Thymus (tissue), 11 donors: Measurements from ENCODE around the gene ARHGEF7. TPM values are rescaled to one million over a fixed set of nuclear protein-coding genes. Genes with fewer than 3 reads are reported as not detected.
"Not testable (repeated sequence)": the region's sequence is repeated elsewhere in the genome, so short reads cannot be mapped to it uniquely, and the experiment has no call there.

Experiments used
- DNase-seq, 9 donors: peaks; one replicate each; pipeline ENCODE4 v3.0.0-alpha.2; 2013; ENCODE audit warnings: low spot score in 9 of 9, low read depth in 6 of 9, missing footprints in 1 of 9
- H3K27ac ChIP-seq, 2 donors: one replicate each; pipeline ENCODE4 v1.5.1; 2013; ENCODE audit warnings: control low read depth in 1 of 2, low read depth in 1 of 2, low read length in 1 of 2, mild to moderate bottlenecking in 1 of 2, moderate library complexity in 1 of 2
- H3K27me3 ChIP-seq, 2 donors: one replicate each; pipeline ENCODE4 v1.5.1; 2013; ENCODE audit warnings: low read length in 1 of 2; ENCODE audit not compliant: control insufficient read depth in 2 of 2, insufficient read depth in 1 of 2
- H3K36me3 ChIP-seq, 2 donors: one replicate each; pipeline ENCODE4 v1.5.1; 2013; ENCODE audit warnings: low read length in 1 of 2, mild to moderate bottlenecking in 1 of 2, moderate library complexity in 1 of 2; ENCODE audit not compliant: control insufficient read depth in 2 of 2, insufficient read depth in 2 of 2
- H3K4me1 ChIP-seq, 2 donors: one replicate each; pipeline ENCODE4 v1.5.1; 2013; ENCODE audit warnings: low read length in 2 of 2; ENCODE audit not compliant: control insufficient read depth in 2 of 2, insufficient read depth in 2 of 2
- H3K4me3 ChIP-seq, 2 donors: one replicate each; pipeline ENCODE4 v1.5.1; 2013; ENCODE audit warnings: low read length in 2 of 2, control low read depth in 1 of 2, mild to moderate bottlenecking in 1 of 2
- H3K9me3 ChIP-seq, 2 donors: one replicate each; pipeline ENCODE4 v1.5.1; 2013; ENCODE audit warnings: low read length in 1 of 2, mild to moderate bottlenecking in 1 of 2; ENCODE audit not compliant: control insufficient read depth in 2 of 2, insufficient read depth in 1 of 2
- WGBS: extraction: QIAGEN DNeasy Blood & Tissue Kit; methylation state at CpG from one replicate; pipeline ENCODE4 v1.1.7; 2013; 5-methylcytosine and 5-hydroxymethylcytosine counted together
- polyA plus RNA-seq: library from polyadenylated mRNA; stranded (reverse); fragments of 200-250 nt; gene quantifications from one replicate; pipeline ENCODE4 v1.2.3, GENCODE V29; 2013
- total RNA-seq: library from RNA; stranded (reverse); fragments of 120-200 nt; gene quantifications from one replicate; pipeline ENCODE4 v1.2.4, GENCODE V29; 2013
- donor health status: healthy.

The ARHGEF7 gene
- total and polyA plus RNA-seq, 2 donors: 60.4 to 71.9 TPM

DNA sequence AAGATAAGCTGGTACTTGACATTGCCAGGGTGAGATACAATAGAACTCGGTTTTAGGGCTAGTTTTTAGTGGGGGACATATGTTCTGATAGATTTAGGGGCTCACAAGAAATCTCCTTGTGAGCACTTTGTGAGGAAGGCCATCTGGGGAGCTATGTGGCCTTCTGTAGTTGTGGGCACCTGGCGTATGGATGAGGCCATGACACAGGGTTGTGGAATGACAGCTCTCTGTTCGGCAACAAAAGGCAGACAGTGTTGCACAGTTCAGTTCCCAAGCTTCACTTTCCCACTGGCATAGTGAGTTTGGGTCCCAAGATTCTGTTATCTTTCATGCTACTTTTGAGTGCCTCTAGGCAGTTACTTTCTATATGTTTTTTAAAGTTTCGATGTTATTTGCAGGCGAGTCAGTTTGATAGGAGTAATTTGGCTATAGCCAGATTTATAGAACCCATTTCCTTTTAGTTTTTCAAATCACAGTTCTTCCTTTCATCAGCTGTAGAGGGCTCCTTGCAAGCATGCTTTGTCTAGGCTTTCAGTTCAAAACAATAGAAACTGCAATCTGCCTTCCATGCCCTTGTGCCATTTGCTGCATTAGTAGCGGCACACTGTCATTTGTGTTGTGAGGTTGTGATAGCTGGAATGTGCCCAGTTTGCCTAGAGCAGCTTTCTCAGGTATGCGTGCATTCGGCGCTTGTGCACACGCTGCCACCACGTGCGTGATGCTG lies 134.7 kb downstream of the ARHGEF7 start:
- H3K9me3 ChIP-seq: peaks cover 2 to 9% of the 10 kb centered on the region in 2 donors
- H3K36me3 ChIP-seq: peaks cover 62 to 91% of the 10 kb centered on the region in 2 donors
- no peak overlapping the region for H3K4me3 ChIP-seq
- 98% methylated on average over 12 of the region's 12 CpGs for WGBS
- no peaks in the 10 kb centered on the region for H3K27me3 ChIP-seq
- H3K4me1 ChIP-seq: no peaks in the 10 kb centered on the region
- H3K27ac ChIP-seq: no peak overlapping the region
- no peak for DNase-seq

DNA sequence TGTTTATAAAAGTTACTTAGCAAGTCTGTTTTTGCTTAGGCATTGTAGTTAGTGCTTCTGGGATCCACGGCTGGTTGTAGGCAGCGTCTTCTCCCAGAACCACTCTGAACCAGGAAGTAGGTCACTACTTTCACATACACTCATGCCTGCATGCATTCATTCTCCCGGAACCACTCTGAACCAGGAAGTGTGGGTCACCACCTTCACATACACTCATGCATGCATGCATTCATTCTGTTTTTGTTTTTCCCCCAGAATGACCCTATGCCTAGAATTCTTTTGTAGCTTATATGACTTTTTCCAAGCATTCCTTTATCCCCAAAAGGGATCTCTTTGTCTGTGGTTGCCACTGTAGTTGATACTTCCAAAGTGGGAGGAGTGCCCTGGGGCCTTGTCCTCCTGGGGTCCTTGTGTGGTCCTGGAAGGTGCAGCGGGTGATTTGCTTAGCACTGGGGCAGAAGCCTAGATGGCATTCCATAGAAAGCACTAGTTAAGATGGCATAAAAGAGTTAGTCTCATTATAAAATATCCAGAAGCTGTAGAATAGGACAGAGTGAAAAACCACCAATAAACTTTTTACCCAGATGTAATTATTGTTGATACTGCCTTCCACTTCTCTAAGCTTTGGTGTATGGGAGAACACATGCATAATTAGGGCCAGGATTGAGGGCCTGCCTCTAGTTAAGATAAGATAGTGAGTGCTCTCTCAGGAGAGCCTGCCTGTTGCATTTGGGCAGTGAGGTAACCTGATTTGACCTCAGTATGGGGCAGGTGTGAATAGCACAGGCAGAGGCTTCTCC lies 136.7 kb downstream of the ARHGEF7 start:
- H3K36me3 ChIP-seq: peaks cover 73 to 90% of the 10 kb centered on the region in 2 donors

DNA sequence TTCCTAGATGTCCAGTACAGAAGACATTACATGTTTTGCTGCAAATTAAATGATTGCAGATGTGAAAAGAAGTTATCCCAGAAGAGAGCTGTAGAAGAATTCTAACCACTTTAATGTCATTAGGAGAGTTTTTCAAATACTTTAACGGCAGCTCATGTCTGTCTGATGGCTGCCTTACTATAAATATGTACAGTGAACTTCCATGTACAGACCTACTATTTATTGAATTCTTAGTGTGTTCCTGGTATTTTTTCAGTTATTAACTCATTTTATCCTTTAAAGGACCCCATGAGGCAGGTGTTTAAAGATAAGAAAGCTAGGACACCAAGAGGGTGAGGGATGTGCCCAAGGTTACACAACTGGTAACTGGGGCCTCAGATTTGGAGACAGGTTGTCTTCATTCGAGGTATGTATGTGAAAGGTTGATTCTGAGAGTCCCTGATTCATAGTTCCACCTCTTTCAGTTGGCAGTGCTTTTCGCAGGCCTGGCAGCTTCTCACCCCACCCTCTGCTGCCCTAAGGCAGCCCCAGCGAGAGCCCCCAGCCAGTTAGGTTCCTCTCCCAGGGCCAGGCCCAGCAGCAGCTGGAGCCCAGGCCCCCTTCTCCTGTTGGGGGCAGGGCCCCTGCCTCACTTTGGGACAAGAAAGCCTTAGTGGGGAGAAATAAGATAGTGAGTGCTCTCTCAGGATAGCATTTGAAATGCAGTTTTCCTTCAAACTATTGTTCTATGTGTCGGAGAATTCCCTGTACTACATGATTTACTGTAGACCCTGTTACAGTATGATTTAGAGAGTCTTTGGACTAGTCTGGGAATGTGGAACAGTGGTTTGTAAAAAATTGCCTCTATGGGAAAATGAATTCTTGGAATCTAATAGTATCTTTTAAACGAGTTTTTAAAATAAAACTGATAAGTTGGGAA lies 137.6 kb downstream of the ARHGEF7 start:
- H3K27me3 ChIP-seq: no peaks in the 10 kb centered on the region
- H3K4me1 ChIP-seq: no peaks in the 10 kb centered on the region
- H3K9me3 ChIP-seq: peaks cover 2 to 11% of the 10 kb centered on the region in 2 donors
- no peak for DNase-seq
- WGBS: 97% methylated on average over 6 of the region's 6 CpGs
- H3K27ac ChIP-seq: no peak overlapping the region
- H3K36me3 ChIP-seq: peaks cover 75 to 94% of the 10 kb centered on the region in 2 donors
- no peak overlapping the region for H3K4me3 ChIP-seq

More for the DNA sequence above, 136.7 kb downstream of the ARHGEF7 start:
- H3K9me3 ChIP-seq: peaks cover 2 to 9% of the 10 kb centered on the region in 2 donors
- DNase-seq: no peak
- no peaks in the 10 kb centered on the region for H3K4me1 ChIP-seq
- no peak overlapping the region for H3K4me3 ChIP-seq
- 96% methylated on average over 4 of the region's 4 CpGs for WGBS
- no peaks in the 10 kb centered on the region for H3K27me3 ChIP-seq
- H3K27ac ChIP-seq: no peak overlapping the region

DNA sequence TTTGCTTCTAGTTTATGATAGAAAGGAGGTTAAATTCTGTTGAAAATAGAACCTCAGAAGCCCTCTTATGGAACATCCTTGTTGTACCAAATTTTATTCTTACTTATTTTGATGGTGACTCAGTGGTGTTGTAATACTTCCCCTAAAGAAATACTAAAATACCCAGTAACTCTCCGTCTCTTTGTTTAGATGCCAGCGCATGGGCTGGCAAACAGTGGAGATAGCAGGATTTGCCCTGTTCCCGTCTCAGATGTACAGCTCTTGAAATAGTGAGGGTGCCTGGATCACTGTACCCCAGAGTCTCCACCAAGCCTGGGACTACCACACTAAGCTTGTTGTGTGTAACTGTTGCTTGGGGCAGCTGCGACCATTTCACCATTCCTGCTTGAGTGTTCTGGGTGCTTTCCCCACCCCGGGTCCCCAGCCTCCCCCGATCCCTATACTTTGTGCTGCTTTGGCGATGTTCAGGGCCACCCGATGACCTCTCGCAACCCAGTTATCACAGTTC lies 138.3 kb downstream of the ARHGEF7 start:
- H3K27ac ChIP-seq: no peak overlapping the region
- H3K36me3 ChIP-seq: peaks cover 79 to 94% of the 10 kb centered on the region in 2 donors
- no peaks in the 10 kb centered on the region for H3K27me3 ChIP-seq
- no peak overlapping the region for H3K4me3 ChIP-seq
- H3K9me3 ChIP-seq: peaks cover 5 to 19% of the 10 kb centered on the region in 2 donors
- WGBS: 98% methylated on average over 9 of the region's 9 CpGs
- no peak for DNase-seq
- no peaks in the 10 kb centered on the region for H3K4me1 ChIP-seq

DNA sequence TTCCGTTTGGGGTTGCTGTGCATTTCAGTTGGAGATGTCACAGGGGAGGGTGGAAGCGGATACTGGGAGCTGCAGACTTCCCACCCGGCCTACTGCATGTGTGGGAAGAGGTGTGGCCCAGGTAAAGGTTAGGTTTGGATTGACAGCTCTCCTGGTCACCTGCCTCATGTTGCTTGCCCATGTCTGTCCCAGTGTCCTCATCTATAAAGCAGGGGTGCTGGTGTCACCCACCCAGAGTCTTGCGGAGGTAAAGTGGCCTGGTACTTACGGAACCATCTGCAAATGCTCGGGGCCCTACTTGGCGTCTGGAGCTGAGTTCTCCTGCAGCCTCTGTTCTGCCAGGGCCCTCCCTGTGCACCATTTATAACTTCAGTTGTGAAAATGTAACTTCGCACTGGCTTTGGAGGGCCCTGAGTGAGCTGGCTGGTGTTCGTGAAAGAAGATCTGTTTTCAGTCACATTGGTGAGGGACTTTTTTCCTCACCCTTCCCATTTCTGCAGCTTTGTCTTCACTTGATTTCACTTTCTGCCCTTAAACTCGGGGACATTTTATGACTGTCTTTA lies 140.2 kb downstream of the ARHGEF7 start:
- no peak for DNase-seq
- H3K27me3 ChIP-seq: no peaks in the 10 kb centered on the region
- H3K36me3 ChIP-seq: peaks cover 75 to 87% of the 10 kb centered on the region in 2 donors
- peaks cover 10 to 24% of the 10 kb centered on the region in 2 donors for H3K9me3 ChIP-seq
- H3K27ac ChIP-seq: no peak overlapping the region
- WGBS: 99% methylated on average over 10 of the region's 10 CpGs
- H3K4me1 ChIP-seq: no peaks in the 10 kb centered on the region
- no peak overlapping the region for H3K4me3 ChIP-seq

DNA sequence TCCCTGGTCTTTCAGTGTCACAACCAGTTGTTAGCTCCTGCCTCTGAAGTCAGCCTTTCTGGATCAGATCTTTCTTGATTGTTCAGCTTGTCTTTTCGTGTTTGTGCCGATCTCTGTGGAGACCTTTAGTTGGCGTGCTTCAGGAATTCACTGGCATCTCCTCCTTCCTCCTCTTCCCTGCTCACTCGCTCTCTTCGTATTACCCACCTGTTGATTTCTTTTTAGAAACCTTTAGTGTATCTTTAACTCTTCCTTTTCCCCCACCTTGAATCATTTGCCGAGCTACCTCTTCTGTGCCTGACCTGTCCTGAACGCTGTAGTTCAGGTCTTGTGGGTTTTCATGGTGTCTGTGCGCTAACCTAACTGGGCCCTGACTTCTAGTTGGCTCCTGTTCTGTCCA lies 141.3 kb downstream of the ARHGEF7 start:
- H3K36me3 ChIP-seq: peaks cover 64 to 76% of the 10 kb centered on the region in 2 donors
- DNase-seq: no peak
- H3K27ac ChIP-seq: no peak overlapping the region
- peaks cover 10 to 20% of the 10 kb centered on the region in 2 donors for H3K9me3 ChIP-seq
- H3K4me3 ChIP-seq: no peak overlapping the region
- no peaks in the 10 kb centered on the region for H3K27me3 ChIP-seq
- no peaks in the 10 kb centered on the region for H3K4me1 ChIP-seq
- 98% methylated on average over 8 of the region's 8 CpGs for WGBS

DNA sequence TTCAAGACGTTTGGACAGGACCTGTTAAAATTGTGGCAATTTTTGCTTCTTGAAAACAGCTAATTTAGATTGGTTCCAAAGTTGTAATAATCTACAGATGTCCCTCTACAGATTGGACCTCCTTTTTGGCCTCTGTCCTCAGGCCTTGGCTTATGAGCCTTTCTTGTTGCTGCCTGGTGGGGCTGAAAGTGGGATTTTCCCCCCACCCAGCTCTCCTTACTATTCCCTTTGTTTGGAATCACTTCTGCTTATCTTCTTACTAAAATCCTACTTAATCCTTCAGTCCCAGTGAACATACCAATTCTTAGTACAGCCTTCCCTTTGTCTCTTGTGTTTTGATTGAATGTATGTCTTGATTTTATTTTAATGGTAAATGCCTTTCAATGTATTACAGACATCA lies 141.8 kb downstream of the ARHGEF7 start:
- no peak for DNase-seq
- H3K27ac ChIP-seq: no peak overlapping the region
- peaks cover 59 to 71% of the 10 kb centered on the region in 2 donors for H3K36me3 ChIP-seq
- WGBS: 92% methylated on average over 1 of the region's 1 CpG
- no peak overlapping the region for H3K4me3 ChIP-seq
- no peaks in the 10 kb centered on the region for H3K4me1 ChIP-seq
- H3K9me3 ChIP-seq: peaks cover 10 to 20% of the 10 kb centered on the region in 2 donors
- no peaks in the 10 kb centered on the region for H3K27me3 ChIP-seq

DNA sequence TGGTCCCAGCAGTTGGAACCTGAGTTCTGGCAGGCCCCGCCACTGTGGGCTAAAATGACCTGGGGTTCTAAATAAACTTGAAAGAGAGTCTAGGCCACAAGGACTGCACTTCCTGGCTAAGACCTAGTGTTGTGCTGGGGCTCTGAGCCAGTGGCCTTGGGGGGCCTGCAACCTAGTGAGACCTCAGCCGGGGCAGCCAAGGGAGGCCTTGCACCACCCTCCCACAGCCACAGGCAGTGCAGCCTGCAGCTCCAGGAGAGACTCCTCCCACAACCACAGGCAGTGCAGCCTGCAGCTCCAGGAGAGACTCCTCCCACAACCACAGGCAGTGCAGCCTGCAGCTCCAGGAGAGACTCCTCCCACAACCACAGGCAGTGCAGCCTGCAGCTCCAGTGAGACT lies 142.8 kb downstream of the ARHGEF7 start:
- H3K27ac ChIP-seq, H3K4me3 ChIP-seq, H3K27me3 ChIP-seq, DNase-seq, H3K4me1 ChIP-seq: not testable (repeated sequence)
- WGBS: 96% methylated on average over 2 of the region's 2 CpGs
- Histone ChIP-seq H3K36me3 (peaks cover 60 to 69% of the 10 kb centered on the region in 2 donors), H3K9me3 (peaks cover 10 to 20% of the 10 kb centered on the region in 2 donors)
